H1 (cell line): ENCODE data around the gene PARD3. TPM values are rescaled to one million over a fixed set of nuclear protein-coding genes. Genes with fewer than 3 reads are reported as not detected.
A peak's percentile ranks its signal among the peaks of the same experiment; 100 is the strongest.

ENCODE experiments used
- CTCF ChIA-PET: fragments of 300-600 bp; sonication (Branson Sonifier 250); formaldehyde crosslinking; loops from one replicate; lab custom pipeline; 2021; ENCODE audit not compliant: partially characterized antibody; lab: Charles Lee
- POLR2A ChIA-PET: fragments of 300-600 bp; sonication (Branson Sonifier 250); formaldehyde crosslinking; loops from one replicate; lab custom pipeline; 2021; ENCODE audit warnings: inconsistent platforms; ENCODE audit not compliant: partially characterized antibody; lab: Charles Lee
- DNase-seq, 2 experiments: peaks; one replicate each; pipeline versions ENCODE4 v3.0.0 to v3.0.0-alpha.2; 2010 to 2022; ENCODE audit warnings: low spot score in 2 of 2, low read depth in 1 of 2, mixed read lengths in 1 of 2
- FAIRE-seq: peaks from 2 replicates; lab custom pipeline; 2011; peaks lifted over from hg19 to GRCh38; lab: Jason Lieb, UNC
- H2AFZ ChIP-seq: 2 replicates; pipeline ENCODE4 v1.8.1; 2012; ENCODE audit warnings: low read length, inconsistent platforms
- H2AK5ac ChIP-seq: 2 replicates; pipeline ENCODE4 v1.6.1; 2013; ENCODE audit warnings: low read depth, low read length
- H2BK120ac ChIP-seq: replicated peaks from 2 replicates; pipeline ENCODE3; 2013; ENCODE audit warnings: low read depth, low read length, inconsistent platforms
- H2BK12ac ChIP-seq: 2 replicates; pipeline ENCODE4 v1.6.1; 2013; ENCODE audit warnings: low read depth, low read length
- H2BK15ac ChIP-seq: 2 replicates; pipeline ENCODE4 v1.6.1; 2013; ENCODE audit warnings: low read length
- H2BK20ac ChIP-seq: 2 replicates; pipeline ENCODE4 v1.6.1; 2013; ENCODE audit warnings: low read length
- H2BK5ac ChIP-seq: 2 replicates; pipeline ENCODE4 v1.6.1; 2013; ENCODE audit warnings: low read depth, low read length
- H3K14ac ChIP-seq: 2 replicates; pipeline ENCODE4 v1.6.1; 2013; ENCODE audit warnings: inconsistent platforms; ENCODE audit not compliant: insufficient read length
- H3K18ac ChIP-seq: 2 replicates; pipeline ENCODE4 v1.6.1; 2013; ENCODE audit warnings: low read length; ENCODE audit errors: extremely low read depth
- H3K23ac ChIP-seq: 2 replicates; pipeline ENCODE4 v1.6.1; 2013; ENCODE audit warnings: inconsistent platforms; ENCODE audit not compliant: insufficient read length
- H3K23me2 ChIP-seq: 2 replicates; pipeline ENCODE4 v1.6.1; 2013; ENCODE audit warnings: low read depth, low read length
- H3K27ac ChIP-seq: 2 replicates; pipeline ENCODE4 v1.6.1; 2011; ENCODE audit warnings: low read depth, low read length, inconsistent platforms
- H3K27me3 ChIP-seq, 4 experiments: replicated peaks in 1 of 4; 1 replicate in 1 of 4; 2 replicates in 3 of 4; pipeline versions ENCODE4 v1.6.1 to v1.8.1; 2011 to 2013; ENCODE audit warnings: low read length in 3 of 4, mild to moderate bottlenecking in 3 of 4, inconsistent platforms in 2 of 4, mixed read lengths in 2 of 4, moderate library complexity in 1 of 4; ENCODE audit not compliant: control insufficient read depth in 3 of 4, insufficient read depth in 3 of 4; ENCODE audit errors: extremely low read depth in 1 of 4
- H3K36me3 ChIP-seq, 4 experiments: 2 replicates each; pipeline versions ENCODE4 v1.6.1 to v1.8.1; 2011 to 2013; ENCODE audit warnings: mild to moderate bottlenecking in 4 of 4, low read length in 3 of 4, moderate library complexity in 2 of 4, control low read depth in 1 of 4, inconsistent platforms in 1 of 4; ENCODE audit not compliant: insufficient read depth in 4 of 4, control insufficient read depth in 2 of 4
- H3K4ac ChIP-seq: replicated peaks from 2 replicates; pipeline ENCODE3; 2013; ENCODE audit warnings: low read length, low read depth, mixed read lengths, inconsistent platforms; ENCODE audit not compliant: insufficient read length
- H3K4me1 ChIP-seq, 4 experiments: replicated peaks in 1 of 4; 1 replicate in 1 of 4; 2 replicates in 3 of 4; pipeline versions ENCODE4 v1.6.1 to v1.8.1; 2011 to 2013; ENCODE audit warnings: low read length in 3 of 4, inconsistent platforms in 2 of 4, mixed read lengths in 1 of 4; ENCODE audit not compliant: insufficient read depth in 4 of 4, control insufficient read depth in 3 of 4
- H3K4me2 ChIP-seq, 2 experiments: 2 replicates each; pipeline versions ENCODE4 v1.6.1 to v1.8.1; 2011 to 2013; ENCODE audit warnings: low read depth in 2 of 2, low read length in 2 of 2, control low read depth in 1 of 2, inconsistent platforms in 1 of 2, mild to moderate bottlenecking in 1 of 2; ENCODE audit not compliant: insufficient read depth in 1 of 2
- H3K4me3 ChIP-seq, 4 experiments: fragments of 200-600, 300-600 bp in 1 of 4; sonication (generic), shearing (Covaris generic), sonication (Bioruptor Twin) in 1 of 4; 2 replicates each; pipeline versions ENCODE4 v1.5.1 to v1.8.1; 2011 to 2016; ENCODE audit warnings: low read length in 4 of 4, low read depth in 3 of 4, control low read depth in 2 of 4, inconsistent platforms in 2 of 4, mild to moderate bottlenecking in 2 of 4, mixed read lengths in 1 of 4, moderate library complexity in 1 of 4; ENCODE audit not compliant: insufficient read depth in 2 of 4; ENCODE audit errors: extremely low read depth in 1 of 4
- H3K56ac ChIP-seq: replicated peaks from 2 replicates; pipeline ENCODE3; 2013; ENCODE audit warnings: low read depth, mild to moderate bottlenecking, mixed read lengths, low read length, inconsistent platforms; ENCODE audit not compliant: insufficient read length
- H3K79me1 ChIP-seq: 2 replicates; pipeline ENCODE4 v1.6.1; 2013; ENCODE audit warnings: low read depth, low read length, control low read depth
- H3K79me2 ChIP-seq, 2 experiments: 2 replicates each; pipeline versions ENCODE4 v1.6.1 to v1.8.1; 2012 to 2013; ENCODE audit warnings: low read length in 2 of 2, mild to moderate bottlenecking in 2 of 2, inconsistent platforms in 1 of 2; ENCODE audit not compliant: insufficient read depth in 2 of 2, control insufficient read depth in 1 of 2
- H3K9ac ChIP-seq, 4 experiments: replicated peaks in 1 of 4; 1 replicate in 1 of 4; 2 replicates in 3 of 4; pipeline versions ENCODE4 v1.6.1 to v1.8.1; 2011 to 2013; ENCODE audit warnings: low read depth in 3 of 4, low read length in 3 of 4, control low read depth in 2 of 4, mild to moderate bottlenecking in 2 of 4, moderate library complexity in 2 of 4, inconsistent platforms in 1 of 4; ENCODE audit errors: extremely low read depth in 1 of 4
- H3K9me3 ChIP-seq, 2 experiments: 2 replicates each; pipeline versions ENCODE4 v1.6.1 to v1.8.1; 2012 to 2013; ENCODE audit warnings: mild to moderate bottlenecking in 2 of 2, moderate library complexity in 2 of 2, control low read depth in 1 of 2, inconsistent platforms in 1 of 2, low read depth in 1 of 2, low read length in 1 of 2, mixed read lengths in 1 of 2; ENCODE audit not compliant: insufficient read depth in 2 of 2
- H4K20me1 ChIP-seq, 2 experiments: replicated peaks in 1 of 2; 2 replicates each; pipeline versions ENCODE3 to v1.8.1; 2011 to 2013; ENCODE audit warnings: inconsistent platforms in 2 of 2, low read length in 2 of 2, mild to moderate bottlenecking in 1 of 2; ENCODE audit not compliant: insufficient read depth in 2 of 2, control insufficient read depth in 1 of 2
- H4K5ac ChIP-seq: 2 replicates; pipeline ENCODE4 v1.6.1; 2013; ENCODE audit warnings: low read length, low read depth, mixed read lengths, inconsistent platforms; ENCODE audit not compliant: insufficient read length
- H4K8ac ChIP-seq: 2 replicates; pipeline ENCODE4 v1.8.0; 2013; ENCODE audit warnings: mild to moderate bottlenecking, moderate library complexity, low read length, inconsistent platforms; ENCODE audit not compliant: insufficient read depth; ENCODE audit errors: extremely low read depth
- H4K91ac ChIP-seq: replicated peaks from 2 replicates; pipeline ENCODE3; 2013; ENCODE audit warnings: low read length, mixed read lengths, inconsistent platforms; ENCODE audit not compliant: insufficient read length
- CBX5 ChIP-seq: fragments of 300-800, 300-1000 bp; sonication (generic); IDR thresholded peaks from 2 replicates; pipeline ENCODE4 v1.7.1; 2016; ENCODE audit warnings: antibody characterized with exemption, low read length, low read depth
- CTBP2 ChIP-seq: IDR thresholded peaks from 2 replicates; pipeline ENCODE4 v1.7.0; 2011; ENCODE audit warnings: borderline replicate concordance, mild to moderate bottlenecking, moderate library complexity, mixed read lengths, low read length; ENCODE audit not compliant: insufficient read depth, insufficient read length
- MAFK ChIP-seq: IDR thresholded peaks from 2 replicates; pipeline ENCODE4 v1.6.1; 2012; ENCODE audit warnings: low read depth, mild to moderate bottlenecking, improper control_type of control experiment, low read length
- POLR2A ChIP-seq, 2 experiments: IDR thresholded peaks; 1 replicate in 1 of 2; 2 replicates in 1 of 2; pipeline ENCODE4 v1.6.1; 2011; ENCODE audit warnings: low read depth in 2 of 2, low read length in 2 of 2, mild to moderate bottlenecking in 2 of 2; ENCODE audit errors: control extremely low read depth in 1 of 2
- RAD21 ChIP-seq, 2 experiments: IDR thresholded peaks in 1 of 2; conservative IDR thresholded peaks in 1 of 2; 2 replicates each; pipeline ENCODE4 v1.6.1; 2011; ENCODE audit warnings: low read depth in 2 of 2, low read length in 2 of 2, improper control_type of control experiment in 1 of 2, inconsistent platforms in 1 of 2, mild to moderate bottlenecking in 1 of 2, moderate library complexity in 1 of 2
- RNF2 ChIP-seq: fragments of 200-900, 300-1000 bp; sonication (generic); IDR thresholded peaks from 2 replicates; pipeline ENCODE4 v1.7.1; 2016; ENCODE audit warnings: borderline replicate concordance, low read depth, mild to moderate bottlenecking, antibody characterized with exemption, low read length; ENCODE audit not compliant: poor library complexity, severe bottlenecking; ENCODE audit errors: missing control alignments
- SP4 ChIP-seq: IDR thresholded peaks from 2 replicates; pipeline ENCODE4 v1.6.1; 2012; ENCODE audit warnings: low read length, inconsistent platforms
- ZNF274 ChIP-seq: IDR thresholded peaks from 2 replicates; pipeline ENCODE4 v1.7.0; 2012; ENCODE audit warnings: low read length, borderline replicate concordance; ENCODE audit errors: extremely low read depth
- WGBS, 2 experiments: shearing (Covaris generic) in 1 of 2; methylation state at CpG; one replicate each; pipeline versions ENCODE4 v1.1.6 to v1.1.7; 2013 to 2015; ENCODE audit warnings: low lambda C conversion rate in 2 of 2, mixed read lengths in 2 of 2, inconsistent platforms in 1 of 2, low coverage in 1 of 2, missing lambda C conversion rate in 1 of 2; ENCODE audit not compliant: insufficient replicate concordance in 2 of 2, insufficient coverage in 1 of 2, insufficient read length in 1 of 2; ENCODE audit errors: extremely low coverage in 1 of 2, missing lambda C conversion rate in 1 of 2; 5-methylcytosine and 5-hydroxymethylcytosine counted together
- polyA plus RNA-seq, 7 experiments: library from polyadenylated mRNA; depleted of rRNA in 3 of 7; stranded (reverse) in 5 of 7; unstranded in 2 of 7; fragments of >200 nt in 5 of 7; fragments of 200-250 nt in 2 of 7; gene quantifications; 1 replicate in 5 of 7; 2 replicates in 1 of 7; 4 replicates in 1 of 7; pipeline versions ENCODE4 v1.2.1 to v1.2.3, GENCODE V29; 2011 to 2013; ENCODE audit warnings: missing spikeins in 2 of 7, mixed read lengths in 2 of 7
- total RNA-seq: library from RNA; stranded (reverse); fragmentation: NEBNext Ultra II Directional; extraction: Animal tissue kit (Norgen Biotek cat#: 25700); gene quantifications from 2 replicates; pipeline ENCODE4 v1.2.1, GENCODE V29; 2021

Gene PARD3
- total and polyA plus RNA-seq, 2 of the 8 experiments (the other 6 are each of a cell fraction or from before 2014, with no cell fraction given): 19.7 to 49.1 TPM

GRCh38 chr10:34124522-34125035 is 690.5 kb downstream of the PARD3 start:
- POLR2A ChIA-PET: no interaction called here
- Histone ChIP-seq H3K56ac (no peak overlapping the region), H3K14ac (no peak overlapping the region), H2BK20ac (no peak overlapping the region), H3K23ac (no peak overlapping the region), H3K4me3 (no peak overlapping the region), H3K9me3 (no peaks in the 10 kb centered on the region), H2AK5ac (no peak overlapping the region), H3K4me1 (peaks cover 0 to 3% (median 1%) of the 10 kb centered on the region in 4 experiments; a peak in 2 of 7 replicates), H3K36me3 (no peaks in the 10 kb centered on the region), H3K79me2 (no peaks in the 10 kb centered on the region), H4K5ac (no peak overlapping the region), H3K27ac (no peak overlapping the region), H3K4me2 (no peak overlapping the region), H3K27me3 (no peaks in the 10 kb centered on the region), H2BK12ac (no peak overlapping the region), H4K8ac (no peak overlapping the region), H4K20me1 (no peaks in the 10 kb centered on the region), H3K18ac (no peak overlapping the region), H2BK15ac (no peak overlapping the region; the same call in 1 of the 2 replicates), H4K91ac (no peak overlapping the region), H2BK120ac (no peak overlapping the region), H3K9ac (no peak overlapping the region), H2BK5ac (no peak overlapping the region), H3K4ac (no peak overlapping the region), H3K23me2 (no peaks in the 10 kb centered on the region), H3K79me1 (no peaks in the 10 kb centered on the region), H2AFZ (no peak overlapping the region)
- 92% methylated on average over 6 of the region's 6 CpGs; no CpG with 5 or more reads in 1 of the 2 experiments for WGBS, 2 experiments
- TF ChIP-seq CTBP2 (no peak), CBX5 (no peak), POLR2A (IDR thresholded peaks at IDR 0.05; ENCODE audit: control extremely low read depth in 1 of 2, low read depth in 2 of 2, low read length in 2 of 2) (no peak), ZNF274 (no peak), MAFK (peak; percentile 31; the same call in 1 of the 2 replicates), RNF2 (no peak), RAD21 (IDR thresholded peaks at IDR 0.05 in 1 of 2, conservative IDR thresholded peaks at IDR 0.05 in 1 of 2; ENCODE audit: low read depth in 2 of 2, low read length in 2 of 2) (no peak), SP4 (no peak)
- FAIRE-seq (no peak), DNase-seq (peak in 1 of 2 experiments; percentile 36)
- CTCF ChIA-PET: interaction anchor here (1.3 kb wide), 1 partner anchor 8 kb away, joined by 3 read pairs; no protein-coding TSS in a partner anchor
